Stimulated activated CD8-positive, alpha-beta memory T cell treated with anti-CD3 and anti-CD28 coated beads, Interleukin-15, amount 100 ng/mL, for 48 hours (primary cell): ENCODE data around the gene FOLR2.

Experiments used
- DNase-seq, 2 donors: peaks; one replicate each; pipeline ENCODE4 v3.0.0-alpha.2; 2020; ENCODE audit warnings: low read depth in 2 of 2

FOLR2 gene

GRCh38 chr11:72267956-72268617, 51.5 kb downstream of the FOLR2 start:
- DNase-seq, result no peak
